GM23248 (cell line): Measurements from ENCODE around the gene RTTN. TPM values are rescaled to one million over a fixed set of nuclear protein-coding genes. Genes with fewer than 3 reads are reported as not detected.

Experiments
- DNase-seq: peaks from one replicate; pipeline ENCODE4 v3.0.0-alpha.2; 2015
- H2AFZ ChIP-seq: fragments of 200-600 bp; sonication (generic); 2 replicates; pipeline ENCODE4 v1.6.1; 2016; ENCODE audit warnings: antibody characterized with exemption
- H3F3A ChIP-seq: fragments of 200-600 bp; sonication (generic); 2 replicates; pipeline ENCODE4 v1.6.1; 2016; ENCODE audit warnings: mild to moderate bottlenecking, antibody characterized with exemption, mixed run types; ENCODE audit not compliant: insufficient read depth
- H3K27ac ChIP-seq: fragments of 200-600 bp; sonication (generic); 2 replicates; pipeline ENCODE4 v1.5.1; 2016; ENCODE audit warnings: mild to moderate bottlenecking
- H3K27me3 ChIP-seq: fragments of 200-600 bp; sonication (generic); replicated peaks from 2 replicates; pipeline ENCODE4 v1.6.1; 2016; ENCODE audit warnings: mild to moderate bottlenecking; ENCODE audit not compliant: insufficient read depth
- H3K36me3 ChIP-seq: fragments of 200-600 bp; sonication (generic); 2 replicates; pipeline ENCODE4 v1.6.1; 2016; ENCODE audit warnings: low read depth, mild to moderate bottlenecking
- H3K4me1 ChIP-seq: fragments of 200-600 bp; sonication (generic); 2 replicates; pipeline ENCODE4 v1.6.1; 2016; ENCODE audit warnings: mild to moderate bottlenecking; ENCODE audit not compliant: insufficient read depth
- H3K4me2 ChIP-seq: fragments of 200-600 bp; sonication (generic); one replicate; pipeline ENCODE4 v1.6.1; 2016; ENCODE audit warnings: mild to moderate bottlenecking; ENCODE audit not compliant: unreplicated experiment
- H3K4me3 ChIP-seq: fragments of 200-600 bp; sonication (generic); 2 replicates; pipeline ENCODE4 v1.5.1; 2016; ENCODE audit warnings: mild to moderate bottlenecking
- H3K79me2 ChIP-seq: fragments of 200-600 bp; sonication (generic); 2 replicates; pipeline ENCODE4 v1.6.1; 2016; ENCODE audit warnings: mild to moderate bottlenecking; ENCODE audit not compliant: insufficient read depth
- H3K9ac ChIP-seq: fragments of 200-600 bp; sonication (generic); 2 replicates; pipeline ENCODE4 v1.6.1; 2016; ENCODE audit warnings: mild to moderate bottlenecking
- H3K9me2 ChIP-seq: fragments of 200-600 bp; sonication (generic); 2 replicates; pipeline ENCODE4 v1.6.1; 2016; ENCODE audit warnings: mixed run types, mild to moderate bottlenecking, moderate library complexity; ENCODE audit not compliant: insufficient read depth
- H3K9me3 ChIP-seq: fragments of 200-600 bp; sonication (generic); one replicate; pipeline ENCODE4 v1.6.1; 2017; ENCODE audit warnings: low read depth
- H4K20me1 ChIP-seq: fragments of 200-600 bp; sonication (generic); 2 replicates; pipeline ENCODE4 v1.6.0; 2016; ENCODE audit not compliant: insufficient read depth
- EZH2 ChIP-seq: fragments of 200-600 bp; sonication (generic); IDR thresholded peaks from 2 replicates; pipeline ENCODE4 v1.6.1; 2018; ENCODE audit warnings: antibody characterized with exemption, mild to moderate bottlenecking; ENCODE audit not compliant: insufficient read depth, poor library complexity, severe bottlenecking
- EZH2phosphoT487 ChIP-seq: fragments of 200-600 bp; sonication (generic); IDR thresholded peaks from 2 replicates; pipeline ENCODE4 v1.6.1; 2018; ENCODE audit warnings: antibody characterized with exemption, moderate library complexity, mild to moderate bottlenecking, low read depth; ENCODE audit not compliant: insufficient read depth
- WGBS, 2 experiments: methylation state at CpG; one replicate each; pipeline ENCODE4 v1.1.6; 2015 to 2017; ENCODE audit warnings: low lambda C conversion rate in 2 of 2, low coverage in 1 of 2; ENCODE audit errors: missing lambda C conversion rate in 2 of 2; 5-methylcytosine and 5-hydroxymethylcytosine counted together
- in situ Hi-C: fragments of 300-500 bp; cut with MboI; formaldehyde crosslinking; loops from 2 replicates; pipeline ENCODE4 v1.15.0; 2020
- polyA plus RNA-seq: library from polyadenylated mRNA; unstranded; fragments of >200 nt; fragmentation: Nextera tagmentation; extraction: Ambion mirVana; gene quantifications from 2 replicates; pipeline ENCODE4 v1.2.1, GENCODE V29; 2016
- total RNA-seq: library from RNA; depleted of rRNA; stranded (reverse); fragments of >200 nt; shearing (Covaris generic); gene quantifications from 2 replicates; pipeline ENCODE4 v1.2.3, GENCODE V29; 2014

Gene RTTN
- total and polyA plus RNA-seq, 2 experiments from 2014 or later = 12.4 to 19.3 TPM

- Histone ChIP-seq H3F3A (no peaks in the 10 kb centered on the region), H4K20me1 (no peaks in the 10 kb centered on the region), H2AFZ (no peak overlapping the region), H3K4me3 (no peak overlapping the region), H3K9me3 (peaks cover 4% of the 10 kb centered on the region), H3K27me3 (no peaks in the 10 kb centered on the region), H3K4me1 (no peaks in the 10 kb centered on the region), H3K27ac (no peak overlapping the region), H3K36me3 (no peaks in the 10 kb centered on the region), H3K9ac (no peak overlapping the region), H3K79me2 (no peaks in the 10 kb centered on the region), H3K9me2 (no peaks in the 10 kb centered on the region), H3K4me2 (no peak overlapping the region)
- TF ChIP-seq EZH2 (no peak), EZH2phosphoT487 (no peak)
- in situ Hi-C loops = no loop called here
- WGBS, 2 experiments = 41 to 46% methylated on average over 2 of the region's 2 CpGs
- peak; percentile 34 for DNase-seq
Observed at GRCh38 chr18:70228536-70228935, 23.0 kb upstream of the RTTN start.

- WGBS, 2 experiments = 51 to 53% methylated on average over 3 of the region's 3 CpGs
- Histone ChIP-seq H3F3A (no peaks in the 10 kb centered on the region), H3K27ac (no peak overlapping the region), H4K20me1 (no peaks in the 10 kb centered on the region), H3K4me2 (no peak overlapping the region), H2AFZ (no peak overlapping the region), H3K9me3 (peaks cover 4% of the 10 kb centered on the region), H3K79me2 (no peaks in the 10 kb centered on the region), H3K4me3 (no peak overlapping the region), H3K27me3 (no peaks in the 10 kb centered on the region), H3K9me2 (no peaks in the 10 kb centered on the region), H3K36me3 (no peaks in the 10 kb centered on the region), H3K9ac (no peak overlapping the region), H3K4me1 (no peaks in the 10 kb centered on the region)
- TF ChIP-seq EZH2phosphoT487 (no peak), EZH2 (no peak)
- no peak for DNase-seq
- in situ Hi-C loops = no loop called here
Observed at GRCh38 chr18:70227438-70227837, 22.0 kb upstream of the RTTN start.

GRCh38 chr18:70221915-70222278 is 16.4 kb upstream of the RTTN start:
- Histone ChIP-seq H3K4me2 (no peak overlapping the region), H3K27ac (no peak overlapping the region), H4K20me1 (no peaks in the 10 kb centered on the region), H3K79me2 (no peaks in the 10 kb centered on the region), H3K9me2 (no peaks in the 10 kb centered on the region), H3F3A (no peaks in the 10 kb centered on the region), H3K4me3 (no peak overlapping the region), H3K4me1 (no peaks in the 10 kb centered on the region), H3K9ac (no peak overlapping the region), H3K9me3 (peaks cover 2% of the 10 kb centered on the region), H3K27me3 (no peaks in the 10 kb centered on the region), H3K36me3 (no peaks in the 10 kb centered on the region), H2AFZ (no peak overlapping the region)
- in situ Hi-C loops = no loop called here
- no peak for TF ChIP-seq EZH2phosphoT487
- TF ChIP-seq EZH2 = no peak
- WGBS, 2 experiments = 36 to 40% methylated on average over 6 of the region's 6 CpGs
- no peak for DNase-seq

GRCh38 chr18:70221156-70221914 is 15.8 kb upstream of the RTTN start:
- H3K9ac ChIP-seq = no peak overlapping the region
- TF ChIP-seq EZH2phosphoT487 (no peak), EZH2 (no peak)
- in situ Hi-C loops = no loop called here
- H3K4me1 ChIP-seq = no peaks in the 10 kb centered on the region
- no peaks in the 10 kb centered on the region for H4K20me1 ChIP-seq
- H3K4me2 ChIP-seq = no peak overlapping the region
- 50 to 54% methylated on average over 12 of the region's 12 CpGs for WGBS, 2 experiments
- H2AFZ ChIP-seq = peak overlapping the region; percentile 12; the same call in 1 of the 2 replicates
- no peak overlapping the region for H3K27ac ChIP-seq
- H3K27me3 ChIP-seq = no peaks in the 10 kb centered on the region
- no peak overlapping the region for H3K4me3 ChIP-seq
- H3K9me2 ChIP-seq = no peaks in the 10 kb centered on the region
- DNase-seq = no peak
- H3F3A ChIP-seq = no peaks in the 10 kb centered on the region
- H3K36me3 ChIP-seq = no peaks in the 10 kb centered on the region
- no peaks in the 10 kb centered on the region for H3K79me2 ChIP-seq
- H3K9me3 ChIP-seq = no peaks in the 10 kb centered on the region
